Neural cell (in vitro differentiated cells): ENCODE data around the gene UTP3. TPM values are rescaled to one million over a fixed set of nuclear protein-coding genes. Genes with fewer than 3 reads are reported as not detected.

Source experiments
- polyA plus RNA-seq: library from polyadenylated mRNA; depleted of rRNA; stranded (reverse); fragments of >200 nt; gene quantifications from 2 replicates; pipeline ENCODE4 v1.2.3, GENCODE V29; 2014
- small RNA-seq, 3 experiments: library from RNA; depleted of rRNA; stranded (forward); fragments of <200 nt; gene quantifications; one replicate each; pipeline ENCODE3, GENCODE V24; 2012

The UTP3 gene
- polyA plus RNA-seq, 1 donor from 2014 or later, result 11.3 TPM

Small RNAs within 50 kb of the gene (small RNA-seq; reads per million reads assigned to genes)
- gene RNU6-520P (0 to 0.03 (median 0) reads per million in 3 experiments), gene RNU6-784P (0.86 to 50.8 (median 0.94) reads per million in 3 experiments)

Other genes with a start within 250 kb of the UTP3 start
- gene MUC7, start 216.3 kb upstream of the UTP3 start, polyA plus RNA-seq, result not detected in 2 replicates
- gene AMTN, start 170.0 kb upstream of the UTP3 start, polyA plus RNA-seq, result not detected in 2 replicates
- gene AMBN, start 96.3 kb upstream of the UTP3 start, polyA plus RNA-seq, result 1.2 and 1.5 TPM in 2 replicates
- 0.18 TPM in 1 of 2 replicates, not detected in the other for gene ENAM, start 59.8 kb upstream of the UTP3 start, polyA plus RNA-seq
- not detected in 2 replicates for gene JCHAIN, start 22.0 kb upstream of the UTP3 start, polyA plus RNA-seq
- 360 and 414 TPM in 2 replicates for gene RUFY3, start 33.4 kb downstream of the UTP3 start, polyA plus RNA-seq
- 83.3 and 85.5 TPM in 2 replicates for gene GRSF1, start 151.4 kb downstream of the UTP3 start, polyA plus RNA-seq
- 24.1 and 32.9 TPM in 2 replicates for gene MOB1B, start 213.8 kb downstream of the UTP3 start, polyA plus RNA-seq